ENCODE results near the gene C2CD2L.
A peak's percentile ranks its signal among the peaks of the same experiment; 100 is the strongest.

The C2CD2L gene

DNA sequence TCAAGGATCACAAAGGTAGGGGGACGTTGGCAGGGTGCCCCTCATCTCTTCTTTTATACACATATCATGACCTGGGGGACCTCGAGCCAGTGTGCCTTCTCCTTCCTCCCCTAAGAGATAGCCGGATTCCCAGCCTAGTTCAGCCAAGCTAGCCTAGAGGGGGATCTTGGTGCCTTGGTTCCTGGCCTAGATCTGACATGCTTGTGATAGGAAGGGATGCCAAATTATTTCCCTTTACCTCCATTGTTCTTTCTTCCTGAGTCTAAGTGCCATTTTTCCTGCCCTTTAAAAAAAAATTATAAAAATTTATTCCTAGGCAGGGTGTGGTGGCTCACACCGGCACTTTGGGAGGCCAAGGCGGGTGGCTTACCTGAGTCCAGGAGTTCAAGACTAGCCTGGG is 7.2 kb downstream of the C2CD2L start:
- H3K36me3 ChIP-seq: peaks cover 83% of the 10 kb centered on the region

DNA sequence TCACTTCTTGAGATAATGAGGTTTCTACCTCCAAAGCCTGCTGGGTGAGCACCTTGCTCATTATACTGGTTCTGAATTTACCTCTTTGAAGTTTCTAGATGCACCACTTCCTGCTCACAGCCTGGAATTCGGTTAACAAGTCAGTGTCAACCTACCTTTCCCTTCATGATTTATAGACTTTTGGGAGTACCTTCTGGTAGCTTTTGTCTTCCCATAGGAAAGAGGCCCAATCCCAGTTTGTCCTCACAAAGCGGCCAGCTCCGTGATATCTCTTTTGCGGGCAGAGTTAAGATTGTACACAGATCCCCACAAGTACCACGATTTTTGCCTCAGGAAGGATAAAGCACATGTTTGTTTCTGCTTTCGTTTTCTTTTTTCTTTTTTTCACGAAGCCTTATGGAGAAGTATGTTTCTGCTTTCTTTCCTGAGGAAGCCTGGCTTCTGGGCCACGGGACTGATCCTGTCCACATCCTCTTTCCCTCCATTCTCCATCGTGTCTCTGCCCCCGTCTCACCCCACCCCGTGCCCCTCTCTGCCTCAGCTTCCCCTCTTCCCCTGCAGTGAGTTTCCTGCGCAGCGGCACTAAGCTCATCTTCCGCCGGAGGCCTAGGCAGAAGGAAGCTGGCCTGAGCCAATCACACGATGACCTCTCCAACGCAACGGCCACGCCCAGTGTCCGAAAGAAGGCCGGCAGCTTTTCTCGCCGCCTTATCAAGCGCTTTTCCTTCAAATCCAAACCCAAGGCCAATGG is 8.5 kb downstream of the C2CD2L start:
- peaks cover 72% of the 10 kb centered on the region for H3K36me3 ChIP-seq
- no peaks in the 10 kb centered on the region for H4K20me1 ChIP-seq
- H3K4me2 ChIP-seq: no peak overlapping the region

More for the DNA sequence above, 7.2 kb downstream of the C2CD2L start:
- no peak overlapping the region for H3K27ac ChIP-seq
- no peak for TF ChIP-seq Cebpa-rat (IDR thresholded peaks at IDR 0.05)
- H3K4me1 ChIP-seq: peaks cover 13% of the 10 kb centered on the region
- H3K27me3 ChIP-seq: no peaks in the 10 kb centered on the region
- H3K9me3 ChIP-seq: no peaks in the 10 kb centered on the region
- H3K4me2 ChIP-seq: no peak overlapping the region
- H4K20me1 ChIP-seq: no peaks in the 10 kb centered on the region
- H3K4me3 ChIP-seq: no peak overlapping the region
- no peak overlapping the region for H3K9ac ChIP-seq

DNA sequence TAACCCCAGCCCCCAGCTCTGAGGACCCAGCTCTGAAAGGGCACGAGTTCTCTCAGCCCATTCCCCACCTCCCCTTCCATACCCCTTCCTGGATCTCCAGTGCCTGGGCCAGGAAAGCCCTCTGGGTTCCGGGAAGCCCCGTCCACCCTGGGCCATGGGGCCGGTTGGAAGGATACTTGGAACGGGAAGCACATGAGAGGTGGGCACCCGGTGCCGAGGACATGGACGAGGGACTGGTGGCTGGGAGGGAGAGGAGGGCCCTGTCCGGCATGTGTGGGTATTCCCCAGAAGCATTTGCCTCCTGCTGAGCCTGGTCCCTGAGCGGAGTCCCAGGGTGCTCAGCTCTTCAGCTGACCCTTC is 9.1 kb downstream of the C2CD2L start:
- no peak for TF ChIP-seq Cebpa-rat (IDR thresholded peaks at IDR 0.05)
- Histone ChIP-seq H3K4me3 (no peak overlapping the region), H3K4me1 (peaks cover 12% of the 10 kb centered on the region), H3K9me3 (no peaks in the 10 kb centered on the region), H3K27me3 (no peaks in the 10 kb centered on the region), H3K9ac (no peak overlapping the region), H4K20me1 (no peaks in the 10 kb centered on the region), H3K27ac (no peak overlapping the region), H3K4me2 (no peak overlapping the region), H3K36me3 (peaks cover 67% of the 10 kb centered on the region)

More for the DNA sequence above, 8.5 kb downstream of the C2CD2L start:
- H3K4me3 ChIP-seq: no peak overlapping the region
- TF ChIP-seq Cebpa-rat (IDR thresholded peaks at IDR 0.05): no peak
- H3K9me3 ChIP-seq: no peaks in the 10 kb centered on the region
- H3K27me3 ChIP-seq: no peaks in the 10 kb centered on the region
- H3K4me1 ChIP-seq: peaks cover 8% of the 10 kb centered on the region
- no peak overlapping the region for H3K27ac ChIP-seq
- H3K9ac ChIP-seq: no peak overlapping the region

DNA sequence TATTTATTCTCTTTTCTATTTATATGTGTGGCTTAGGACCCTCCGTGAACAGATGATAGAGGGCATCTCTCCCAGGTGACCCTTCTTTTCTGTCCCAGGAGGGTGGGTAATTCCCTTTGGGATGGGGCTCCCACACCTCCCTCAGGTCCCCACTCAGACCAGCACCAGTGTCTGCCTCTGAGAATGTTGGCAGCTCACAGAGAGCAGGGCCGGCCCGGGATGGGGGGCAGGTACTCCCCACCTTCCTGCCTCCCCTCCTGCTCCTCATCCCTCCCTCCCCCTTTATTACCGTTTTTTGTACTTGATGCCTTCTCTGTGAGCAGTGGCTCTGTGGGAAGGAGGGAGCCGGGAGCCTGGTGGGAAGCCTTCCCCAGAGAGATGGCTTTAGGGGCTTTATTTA is 9.5 kb downstream of the C2CD2L start:
- H3K36me3 ChIP-seq: peaks cover 63% of the 10 kb centered on the region
- H3K4me3 ChIP-seq: no peak overlapping the region
- H3K4me2 ChIP-seq: no peak overlapping the region

DNA sequence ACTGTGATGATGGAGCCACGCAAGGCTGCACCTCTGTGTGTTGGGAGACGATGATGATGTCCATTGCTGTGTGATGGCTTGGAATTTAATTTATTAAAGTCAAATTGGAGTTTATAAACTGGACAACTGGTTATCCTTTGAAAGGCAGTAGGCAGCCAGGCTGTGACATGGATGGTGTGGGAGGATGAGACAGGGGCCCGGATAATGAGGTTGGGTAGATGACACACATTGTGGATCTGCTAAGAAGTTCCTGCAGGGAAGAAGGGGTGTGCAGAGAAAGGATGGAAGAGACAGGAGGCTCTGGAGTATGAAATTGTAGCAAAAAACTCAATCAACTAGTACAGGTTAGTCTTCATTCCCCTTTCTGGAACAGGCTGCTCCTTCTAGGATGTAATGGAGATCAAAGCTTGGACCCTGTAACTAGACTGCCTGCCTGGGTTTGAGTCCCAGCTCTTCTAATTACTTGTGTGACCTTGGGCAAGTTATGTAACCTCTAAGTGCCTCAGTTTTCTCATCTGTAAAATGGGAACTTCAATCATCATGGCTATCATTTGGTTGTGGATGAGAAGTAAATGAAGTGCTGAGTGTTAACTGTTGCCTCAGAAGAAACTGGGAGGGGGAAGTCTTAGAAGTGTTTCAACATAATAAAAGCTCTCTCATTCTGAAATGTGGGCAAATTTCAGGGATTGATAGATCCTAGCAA is 10.0 kb downstream of the C2CD2L start:
- no peak for TF ChIP-seq Cebpa-rat (IDR thresholded peaks at IDR 0.05)
- Histone ChIP-seq H3K4me3 (no peak overlapping the region), H4K20me1 (peaks cover 6% of the 10 kb centered on the region), H3K9me3 (no peaks in the 10 kb centered on the region), H3K4me2 (no peak overlapping the region), H3K27ac (no peak overlapping the region), H3K27me3 (no peaks in the 10 kb centered on the region), H3K4me1 (peaks cover 15% of the 10 kb centered on the region), H3K36me3 (peaks cover 57% of the 10 kb centered on the region), H3K9ac (no peak overlapping the region)

More for the DNA sequence above, 9.5 kb downstream of the C2CD2L start:
- TF ChIP-seq Cebpa-rat (IDR thresholded peaks at IDR 0.05): no peak
- no peaks in the 10 kb centered on the region for H3K27me3 ChIP-seq
- H3K9me3 ChIP-seq: no peaks in the 10 kb centered on the region
- H3K9ac ChIP-seq: no peak overlapping the region
- H3K4me1 ChIP-seq: peaks cover 12% of the 10 kb centered on the region
- H4K20me1 ChIP-seq: peaks cover under 1% of the 10 kb centered on the region; the same call in 1 of the 2 replicates
- no peak overlapping the region for H3K27ac ChIP-seq

DNA sequence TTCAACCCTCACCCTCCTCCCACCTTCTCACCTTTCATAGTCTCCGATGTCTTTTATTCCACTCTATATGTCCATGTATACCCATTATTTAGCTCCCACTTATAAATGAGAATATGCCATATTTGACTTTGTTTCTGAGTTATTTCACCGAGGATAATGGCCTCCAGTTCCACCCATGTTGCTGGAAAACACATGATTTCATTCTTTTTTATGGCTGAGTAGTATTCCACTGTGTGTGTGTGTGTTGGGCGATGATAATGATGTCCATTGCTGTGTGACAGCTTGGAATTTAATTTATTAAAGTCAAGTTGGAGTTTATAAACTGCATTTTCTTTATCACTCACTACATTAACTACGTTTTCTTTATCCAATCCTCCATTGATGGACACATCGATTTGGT is 11.1 kb downstream of the C2CD2L start:
- H3K27me3 ChIP-seq: no peaks in the 10 kb centered on the region
- no peak overlapping the region for H3K4me3 ChIP-seq
- peaks cover 47% of the 10 kb centered on the region for H3K36me3 ChIP-seq
- no peak overlapping the region for H3K9ac ChIP-seq
- H3K4me1 ChIP-seq: peaks cover 26% of the 10 kb centered on the region
- H3K4me2 ChIP-seq: no peak overlapping the region
- TF ChIP-seq Cebpa-rat (IDR thresholded peaks at IDR 0.05): no peak
- H3K27ac ChIP-seq: no peak overlapping the region
- H4K20me1 ChIP-seq: peaks cover 17% of the 10 kb centered on the region
- no peaks in the 10 kb centered on the region for H3K9me3 ChIP-seq

DNA sequence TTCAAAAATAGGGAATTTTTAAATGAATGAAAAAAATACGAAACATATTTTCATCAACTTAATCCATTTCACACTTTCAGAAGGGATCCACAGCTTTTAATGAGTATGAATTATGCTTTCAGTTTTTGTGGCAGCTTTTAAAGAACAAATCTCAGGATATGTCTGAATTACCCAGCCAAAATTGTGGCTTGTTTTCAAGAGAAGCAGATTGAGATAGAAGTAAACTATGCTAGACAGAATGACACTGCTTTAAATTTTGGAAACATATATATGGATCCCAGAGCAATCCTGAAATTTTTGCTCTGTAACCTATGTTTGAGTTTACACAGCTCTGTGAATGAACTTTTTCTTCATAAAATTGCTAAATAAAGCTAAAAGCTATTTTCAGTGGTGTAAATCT is 11.8 kb downstream of the C2CD2L start:
- TF ChIP-seq Cebpa-rat (IDR thresholded peaks at IDR 0.05): no peak

DNA sequence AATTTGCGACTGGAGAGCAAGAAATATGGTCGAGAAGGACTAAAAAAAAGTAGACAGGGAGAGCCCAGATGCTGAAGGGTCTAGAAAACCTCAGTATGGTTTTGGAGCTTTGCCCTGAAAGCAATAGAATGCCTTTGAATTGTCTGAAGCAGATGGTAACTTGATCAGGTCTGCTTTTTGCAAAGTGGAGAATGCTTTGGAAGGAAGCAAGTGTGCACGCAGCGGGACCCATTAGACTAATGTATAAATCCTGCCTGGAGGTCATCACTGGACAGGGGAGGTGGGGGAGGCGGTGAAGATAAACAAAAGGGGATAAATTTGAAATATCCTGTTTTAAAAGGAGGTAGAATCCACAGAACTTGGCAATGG is 13.5 kb downstream of the C2CD2L start:
- no peaks in the 10 kb centered on the region for H3K9me3 ChIP-seq
- no peak for TF ChIP-seq Cebpa-rat (IDR thresholded peaks at IDR 0.05)
- peaks cover 45% of the 10 kb centered on the region for H3K36me3 ChIP-seq
- peak overlapping the region; percentile 96 for H3K4me3 ChIP-seq
- H3K4me1 ChIP-seq: peaks cover 22% of the 10 kb centered on the region
- peaks cover 18% of the 10 kb centered on the region for H4K20me1 ChIP-seq
- peak overlapping the region; percentile 84 for H3K4me2 ChIP-seq
- peak overlapping the region; percentile 67 for H3K9ac ChIP-seq
- no peaks in the 10 kb centered on the region for H3K27me3 ChIP-seq
- peak overlapping the region; percentile 75 for H3K27ac ChIP-seq

More for the DNA sequence above, 11.8 kb downstream of the C2CD2L start:
- no peak overlapping the region for H3K27ac ChIP-seq
- H3K4me2 ChIP-seq: no peak overlapping the region
- H3K36me3 ChIP-seq: peaks cover 46% of the 10 kb centered on the region
- H3K9ac ChIP-seq: no peak overlapping the region
- H4K20me1 ChIP-seq: peaks cover 18% of the 10 kb centered on the region
- no peaks in the 10 kb centered on the region for H3K27me3 ChIP-seq
- peaks cover 27% of the 10 kb centered on the region for H3K4me1 ChIP-seq
- no peaks in the 10 kb centered on the region for H3K9me3 ChIP-seq
- H3K4me3 ChIP-seq: no peak overlapping the region

DNA sequence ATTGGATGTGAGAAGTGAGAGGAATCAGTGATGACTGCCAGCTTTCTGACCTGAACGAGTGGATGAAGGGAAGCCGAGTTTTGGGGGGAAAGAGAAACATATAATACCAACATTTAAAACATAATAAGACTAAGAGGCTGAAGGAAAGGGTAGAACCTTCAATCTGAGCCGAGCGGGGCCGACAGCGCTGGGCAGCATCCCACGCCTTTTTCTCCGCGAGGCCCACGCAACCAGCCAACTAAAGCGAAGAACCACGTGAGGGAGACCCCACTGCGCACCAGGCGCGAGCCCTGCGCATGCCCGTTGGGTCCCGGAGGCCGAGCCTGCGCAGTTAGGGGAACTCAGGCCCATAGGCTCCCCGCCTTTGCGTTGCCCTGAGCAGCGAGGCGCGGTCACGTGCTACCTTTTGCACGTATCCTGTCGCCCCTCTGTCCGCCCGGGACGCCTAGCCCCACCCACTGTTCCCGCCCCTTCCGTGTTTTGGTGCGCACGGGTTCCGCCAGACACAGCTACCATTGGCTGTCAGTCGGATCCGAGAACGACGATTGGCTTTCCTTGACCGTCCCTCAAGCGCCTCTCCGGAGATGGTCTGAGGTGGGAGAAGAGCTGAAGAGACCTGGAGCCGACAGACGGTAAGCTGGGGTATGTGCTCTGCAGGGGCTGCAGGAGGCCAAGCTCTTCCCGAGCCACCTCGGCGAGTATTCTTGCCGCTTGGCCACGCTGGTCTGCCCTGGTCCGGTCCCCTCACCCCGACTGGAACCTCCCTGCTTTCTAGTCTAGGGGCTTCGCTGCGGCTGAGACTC is 14.1 kb downstream of the C2CD2L start, which contains the start of gene HINFP:
TSS of gene HINFP (plus strand) at position 573 of the 803 bp plus-strand sequence. CDS start 5,365 bp downstream, outside the sequence.
- no peaks in the 10 kb centered on the region for H3K9me3 ChIP-seq
- peaks cover 22% of the 10 kb centered on the region for H3K4me1 ChIP-seq
- peaks cover 45% of the 10 kb centered on the region for H3K36me3 ChIP-seq
- H3K27me3 ChIP-seq: no peaks in the 10 kb centered on the region
- TF ChIP-seq Cebpa-rat (IDR thresholded peaks at IDR 0.05): no peak
- peak within 1 kb of the TSS; percentile 96 for H3K4me3 ChIP-seq
- H3K27ac ChIP-seq: peak within 1 kb of the TSS; percentile 75
- H4K20me1 ChIP-seq: peaks cover 18% of the 10 kb centered on the region
- peak within 1 kb of the TSS; percentile 91 for H3K9ac ChIP-seq
- peak within 1 kb of the TSS; percentile 98 for H3K4me2 ChIP-seq

Measured in BLaER1 (cell line).